IMR-90 (cell line): Measurements from ENCODE around the gene CDR2. TPM values are rescaled to one million over a fixed set of nuclear protein-coding genes. Genes with fewer than 3 reads are reported as not detected.

Experiments used
- ATAC-seq: fragments of 200-7000 bp; cut with Tn5 transposase; 2 replicates; pipeline ENCODE4 v1.9.1; 2020; ENCODE audit warnings: low read depth, mild to moderate bottlenecking, moderate library complexity
- BruUV-seq: library from RNA; stranded (reverse); fragments of 400-500 nt; replicated peaks from 2 replicates; lab custom pipeline; 2021; lab: Mats Ljungman, UMichigan
- CTCF ChIA-PET: fragments of 300-600 bp; formaldehyde crosslinking; extraction: SDS; loops from one replicate; lab custom pipeline; 2021; ENCODE audit warnings: antibody characterized with exemption; lab: Yijun Ruan, JAX
- POLR2A ChIA-PET: fragments of 300-600 bp; sonication (Branson Sonifier 250); formaldehyde crosslinking; loops from one replicate; lab custom pipeline; 2022; ENCODE audit warnings: antibody characterized with exemption; ENCODE audit not compliant: unreplicated experiment; lab: Charles Lee
- DNase-seq: peaks from one replicate; pipeline ENCODE4 v3.0.0; 2013
- H2AFZ ChIP-seq: replicated peaks from 2 replicates; pipeline ENCODE3; 2013; ENCODE audit warnings: low read length, mild to moderate bottlenecking; ENCODE audit not compliant: poor library complexity
- H2AK5ac ChIP-seq: 2 replicates; pipeline ENCODE4 v1.6.1; 2013; ENCODE audit warnings: low read depth, low read length, inconsistent platforms
- H2AK9ac ChIP-seq: replicated peaks from 2 replicates; pipeline ENCODE3; 2013; ENCODE audit warnings: mild to moderate bottlenecking, low read depth, low read length, moderate library complexity; ENCODE audit not compliant: poor library complexity
- H2BK120ac ChIP-seq: 2 replicates; pipeline ENCODE4 v1.6.1; 2013; ENCODE audit warnings: low read depth, low read length, inconsistent platforms
- H2BK15ac ChIP-seq: 3 replicates; pipeline ENCODE4 v1.6.1; 2013; ENCODE audit warnings: low read depth, low read length, inconsistent platforms
- H2BK20ac ChIP-seq: 2 replicates; pipeline ENCODE4 v1.6.1; 2013; ENCODE audit warnings: low read depth, mild to moderate bottlenecking, inconsistent platforms, low read length, moderate library complexity
- H2BK5ac ChIP-seq: 2 replicates; pipeline ENCODE4 v1.6.1; 2013; ENCODE audit warnings: mild to moderate bottlenecking, low read depth, low read length, inconsistent platforms; ENCODE audit not compliant: poor library complexity, severe bottlenecking
- H3K14ac ChIP-seq: replicated peaks from 2 replicates; pipeline ENCODE4 v1.6.1; 2013; ENCODE audit warnings: low read depth, low read length, inconsistent platforms
- H3K18ac ChIP-seq: 2 replicates; pipeline ENCODE4 v1.6.1; 2013; ENCODE audit warnings: low read depth, low read length, control low read depth
- H3K23ac ChIP-seq: 2 replicates; pipeline ENCODE4 v1.6.1; 2013; ENCODE audit warnings: low read depth, low read length, inconsistent platforms
- H3K27ac ChIP-seq: 2 replicates; pipeline ENCODE4 v1.5.1; 2013; ENCODE audit warnings: mild to moderate bottlenecking, control low read depth, low read length; ENCODE audit not compliant: insufficient read depth
- H3K27me3 ChIP-seq: 2 replicates; pipeline ENCODE4 v1.6.1; 2013; ENCODE audit warnings: low read length; ENCODE audit not compliant: control insufficient read depth, insufficient read depth
- H3K36me3 ChIP-seq: 2 replicates; pipeline ENCODE4 v1.6.1; 2013; ENCODE audit warnings: low read length, mixed read lengths; ENCODE audit not compliant: control insufficient read depth, insufficient read depth
- H3K4ac ChIP-seq: 2 replicates; pipeline ENCODE4 v1.6.1; 2013; ENCODE audit warnings: low read depth, low read length, inconsistent platforms
- H3K4me1 ChIP-seq: 2 replicates; pipeline ENCODE4 v1.6.1; 2013; ENCODE audit warnings: low read length, mixed read lengths; ENCODE audit not compliant: control insufficient read depth, insufficient read depth
- H3K4me2 ChIP-seq: 2 replicates; pipeline ENCODE4 v1.6.1; 2013; ENCODE audit warnings: low read depth, mild to moderate bottlenecking, control low read depth, low read length, moderate library complexity
- H3K4me3 ChIP-seq: 2 replicates; pipeline ENCODE4 v1.5.1; 2013; ENCODE audit warnings: low read depth, mild to moderate bottlenecking, control low read depth, low read length, moderate library complexity; ENCODE audit not compliant: insufficient read depth
- H3K56ac ChIP-seq: 2 replicates; pipeline ENCODE4 v1.6.1; 2013; ENCODE audit warnings: low read length, inconsistent platforms; ENCODE audit not compliant: insufficient read depth; ENCODE audit errors: extremely low read depth
- H3K79me1 ChIP-seq, 2 experiments: 2 replicates each; pipeline ENCODE4 v1.6.1; 2013; ENCODE audit warnings: low read length in 2 of 2, inconsistent platforms in 1 of 2, low read depth in 1 of 2
- H3K9ac ChIP-seq: 2 replicates; pipeline ENCODE4 v1.6.1; 2013; ENCODE audit warnings: low read depth, low read length, control low read depth
- H3K9me1 ChIP-seq: 2 replicates; pipeline ENCODE4 v1.6.1; 2013; ENCODE audit warnings: low read length, inconsistent platforms; ENCODE audit not compliant: insufficient read depth
- H3K9me3 ChIP-seq: 2 replicates; pipeline ENCODE4 v1.6.1; 2013; ENCODE audit warnings: low read length; ENCODE audit not compliant: control insufficient read depth, insufficient read depth
- H4K20me1 ChIP-seq: 2 replicates; pipeline ENCODE4 v1.6.1; 2013; ENCODE audit warnings: low read length, inconsistent platforms; ENCODE audit not compliant: insufficient read depth
- H4K5ac ChIP-seq: 2 replicates; pipeline ENCODE4 v1.6.1; 2013; ENCODE audit warnings: mild to moderate bottlenecking, low read depth, low read length, control low read depth
- H4K8ac ChIP-seq, 2 experiments: 2 replicates each; pipeline ENCODE4 v1.6.1; 2013; ENCODE audit warnings: low read depth in 2 of 2, low read length in 2 of 2, control low read depth in 1 of 2, inconsistent platforms in 1 of 2
- H4K91ac ChIP-seq: 2 replicates; pipeline ENCODE4 v1.6.1; 2013; ENCODE audit warnings: low read depth, low read length, inconsistent platforms; ENCODE audit not compliant: insufficient read depth
- BHLHE40 ChIP-seq: fragments of 150-350 bp; IDR thresholded peaks from 2 replicates; pipeline ENCODE4 v1.6.1; 2016; ENCODE audit warnings: mild to moderate bottlenecking, low read depth, low read length
- CEBPB ChIP-seq: IDR thresholded peaks from 2 replicates; pipeline ENCODE4 v1.6.1; 2012; ENCODE audit warnings: low read depth, low read length, improper control_type of control experiment
- CHD1 ChIP-seq: IDR thresholded peaks from 2 replicates; pipeline ENCODE4 v1.6.1; 2012; ENCODE audit warnings: low read depth, low read length, improper control_type of control experiment
- CTCF ChIP-seq: conservative IDR thresholded peaks from 2 replicates; pipeline ENCODE4 v1.5.1; 2012; ENCODE audit warnings: mild to moderate bottlenecking, low read depth, low read length, improper control_type of control experiment
- ELK1 ChIP-seq: fragments of 150-350 bp; IDR thresholded peaks from 2 replicates; pipeline ENCODE4 v1.6.1; 2016; ENCODE audit warnings: low read depth, mild to moderate bottlenecking, low read length, moderate library complexity, borderline replicate concordance
- FOS ChIP-seq: fragments of 150-350 bp; IDR thresholded peaks from 2 replicates; pipeline ENCODE4 v1.6.1; 2016; ENCODE audit warnings: low read depth, low read length
- MAFK ChIP-seq: IDR thresholded peaks from 2 replicates; pipeline ENCODE4 v1.6.1; 2012; ENCODE audit warnings: low read depth, low read length, improper control_type of control experiment
- MAZ ChIP-seq: IDR thresholded peaks from 2 replicates; pipeline ENCODE4 v1.6.1; 2012; ENCODE audit warnings: low read depth, mild to moderate bottlenecking, low read length, improper control_type of control experiment, moderate library complexity, borderline replicate concordance
- MXI1 ChIP-seq: IDR thresholded peaks from 2 replicates; pipeline ENCODE4 v1.6.1; 2012; ENCODE audit warnings: low read depth, mild to moderate bottlenecking, low read length, moderate library complexity, borderline replicate concordance
- NFE2L2 ChIP-seq: fragments of 150-350 bp; IDR thresholded peaks from 2 replicates; pipeline ENCODE4 v1.6.1; 2016; ENCODE audit warnings: low read depth, mild to moderate bottlenecking, low read length
- POLR2A ChIP-seq: IDR thresholded peaks from 2 replicates; pipeline ENCODE4 v1.6.1; 2012; ENCODE audit warnings: mild to moderate bottlenecking, low read depth, low read length
- RAD21 ChIP-seq: IDR thresholded peaks from 2 replicates; pipeline ENCODE4 v1.6.1; 2012; ENCODE audit warnings: low read length, improper control_type of control experiment
- RCOR1 ChIP-seq: IDR thresholded peaks from 2 replicates; pipeline ENCODE4 v1.6.1; 2012; ENCODE audit warnings: mild to moderate bottlenecking, low read length, improper control_type of control experiment; ENCODE audit not compliant: insufficient replicate concordance
- RFX5 ChIP-seq: IDR thresholded peaks from 2 replicates; pipeline ENCODE4 v1.8.0; 2012; ENCODE audit warnings: low read depth, mild to moderate bottlenecking, low read length, moderate library complexity
- SMC3 ChIP-seq: fragments of 150-350 bp; IDR thresholded peaks from 2 replicates; pipeline ENCODE4 v1.6.1; 2016; ENCODE audit warnings: low read depth, mild to moderate bottlenecking, antibody characterized with exemption, low read length, moderate library complexity
- USF2 ChIP-seq: fragments of 150-350 bp; IDR thresholded peaks from 2 replicates; pipeline ENCODE4 v1.6.1; 2017; ENCODE audit warnings: mild to moderate bottlenecking, antibody characterized with exemption, low read length, low read depth
- dilution Hi-C: fragments of 300-500 bp; cut with HindIII; formaldehyde crosslinking; loops from one replicate; pipeline ENCODE4 v1.14.3; 2018; ENCODE audit warnings: low sequenced_read_pairs; ENCODE audit not compliant: unreplicated experiment
- in situ Hi-C: fragments of 300-500 bp; cut with MboI; formaldehyde crosslinking; loops from 3 replicates; pipeline ENCODE4 v1.14.3; 2019; ENCODE audit warnings: low sequenced_read_pairs, inconsistent platforms, mixed read lengths
- intact Hi-C: fragments of 100-400 bp; cut with micrococcal nuclease; formaldehyde crosslinking; loops from 2 replicates; pipeline ENCODE4 v1.10.0; 2022
- polyA plus RNA-seq, 3 experiments: library from polyadenylated mRNA; depleted of rRNA; stranded (reverse); fragments of >200 nt; gene quantifications; 2 replicates each; pipeline ENCODE4 v1.2.3, GENCODE V29; 2012; ENCODE audit warnings: low replicate concordance in 1 of 3
- total RNA-seq: library from RNA; depleted of rRNA; stranded (reverse); fragments of >200 nt; gene quantifications from 2 replicates; pipeline ENCODE4 v1.2.3, GENCODE V29; 2012

The CDR2 gene
- total and polyA plus RNA-seq, 2 of the 4 experiments (the other 2 are of a cell fraction) = 37.7 to 48.4 TPM

GRCh38 chr16:22381392-22381791, 7.0 kb upstream of the CDR2 start:
- Histone ChIP-seq H3K4me2 (no peak overlapping the region), H3K79me1 (peaks cover 2 to 4% of the 10 kb centered on the region in 2 experiments; a peak in 2 of 4 replicates), H4K8ac (no peak overlapping the region), H2AFZ (no peak overlapping the region), H3K4me3 (no peak overlapping the region), H2BK20ac (no peak overlapping the region), H2AK5ac (no peak overlapping the region), H4K20me1 (no peaks in the 10 kb centered on the region), H3K14ac (no peak overlapping the region), H2BK15ac (no peak overlapping the region), H2BK5ac (no peak overlapping the region), H2BK120ac (no peak overlapping the region), H4K91ac (no peak overlapping the region), H3K9ac (no peak overlapping the region), H3K9me1 (no peaks in the 10 kb centered on the region), H4K5ac (no peak overlapping the region), H3K56ac (no peak overlapping the region), H3K36me3 (no peaks in the 10 kb centered on the region), H3K27ac (no peak overlapping the region), H3K4ac (no peak overlapping the region), H3K9me3 (no peaks in the 10 kb centered on the region), H3K23ac (no peak overlapping the region), H2AK9ac (no peak overlapping the region), H3K4me1 (peaks cover 6% of the 10 kb centered on the region), H3K18ac (no peak overlapping the region), H3K27me3 (no peaks in the 10 kb centered on the region)
- dilution Hi-C loops (no loop called here), in situ Hi-C loops (no loop called here), intact Hi-C loops (no loop called here)
- CTCF ChIA-PET = no interaction called here
- no peak for TF ChIP-seq MAZ
- TF ChIP-seq USF2 = no peak
- TF ChIP-seq MXI1 = no peak
- no peak for TF ChIP-seq RFX5
- TF ChIP-seq ELK1 = no peak
- TF ChIP-seq CHD1 = no peak
- no peak for TF ChIP-seq RCOR1
- TF ChIP-seq FOS = no peak
- TF ChIP-seq NFE2L2 = no peak
- TF ChIP-seq CEBPB = no peak
- TF ChIP-seq BHLHE40 = no peak
- TF ChIP-seq MAFK = no peak
- no peak for TF ChIP-seq RAD21
- TF ChIP-seq CTCF = no peak
- no peak for TF ChIP-seq SMC3
- TF ChIP-seq POLR2A = no peak
- ATAC-seq = no peak
- DNase-seq = no peak
- no TSS peak for BruUV-seq
- POLR2A ChIA-PET = no interaction called here
